GM18861 (cell line): ENCODE data around the gene LIME1.

Experiments used
- ATAC-seq: cut with Tn5 transposase; IDR thresholded peaks from one replicate; pipeline ENCODE4 v1.9.1; 2021; ENCODE audit not compliant: unreplicated experiment

LIME1 gene

GRCh38 chr20:63735859-63736718 lies at the start of gene LIME1:
TSS of gene LIME1 (plus strand) at chr20:63736664. CDS start at chr20:63737550, 886 bp downstream.
- ATAC-seq, result no peak

- ATAC-seq, result no peak
Observed at GRCh38 chr20:63687419-63688178, 48.9 kb upstream of the LIME1 start.

GRCh38 chr20:63688228-63689045 lies 48.0 kb upstream of the LIME1 start:
- ATAC-seq, result no peak

GRCh38 chr20:63689046-63690002 lies 47.1 kb upstream of the LIME1 start:
- ATAC-seq, result no peak

GRCh38 chr20:63690003-63690897 lies 46.2 kb upstream of the LIME1 start:
- ATAC-seq, result no peak

- ATAC-seq, result no peak
Observed at GRCh38 chr20:63690898-63691710, 45.4 kb upstream of the LIME1 start.

GRCh38 chr20:63691711-63692435 lies 44.6 kb upstream of the LIME1 start:
- ATAC-seq, result no peak

GRCh38 chr20:63692436-63693082 lies 43.9 kb upstream of the LIME1 start:
- ATAC-seq, result no peak

GRCh38 chr20:63693083-63693732 lies 43.3 kb upstream of the LIME1 start:
- ATAC-seq, result no peak

GRCh38 chr20:63693733-63694583 lies 42.5 kb upstream of the LIME1 start:
- ATAC-seq, result no peak

- no peak for ATAC-seq
Observed at GRCh38 chr20:63694584-63695423, 41.7 kb upstream of the LIME1 start.

GRCh38 chr20:63695424-63696305 lies 40.8 kb upstream of the LIME1 start:
- no peak for ATAC-seq

GRCh38 chr20:63696306-63696627 lies 40.2 kb upstream of the LIME1 start:
- no peak for ATAC-seq
